DMS153 treated with DMSO at 0.1 percent for 48 hours (cell line): Measurements from ENCODE around the gene ALOXE3.

Experiments used
- DNase-seq: peaks from one replicate; lab custom pipeline; 2025; ENCODE audit not compliant: unreplicated experiment; lab: John Stamatoyannopoulos, UW

Gene ALOXE3

GRCh38 chr17:8154608-8155155 lies 36.4 kb upstream of the ALOXE3 start:
- DNase-seq: no peak

DNA sequence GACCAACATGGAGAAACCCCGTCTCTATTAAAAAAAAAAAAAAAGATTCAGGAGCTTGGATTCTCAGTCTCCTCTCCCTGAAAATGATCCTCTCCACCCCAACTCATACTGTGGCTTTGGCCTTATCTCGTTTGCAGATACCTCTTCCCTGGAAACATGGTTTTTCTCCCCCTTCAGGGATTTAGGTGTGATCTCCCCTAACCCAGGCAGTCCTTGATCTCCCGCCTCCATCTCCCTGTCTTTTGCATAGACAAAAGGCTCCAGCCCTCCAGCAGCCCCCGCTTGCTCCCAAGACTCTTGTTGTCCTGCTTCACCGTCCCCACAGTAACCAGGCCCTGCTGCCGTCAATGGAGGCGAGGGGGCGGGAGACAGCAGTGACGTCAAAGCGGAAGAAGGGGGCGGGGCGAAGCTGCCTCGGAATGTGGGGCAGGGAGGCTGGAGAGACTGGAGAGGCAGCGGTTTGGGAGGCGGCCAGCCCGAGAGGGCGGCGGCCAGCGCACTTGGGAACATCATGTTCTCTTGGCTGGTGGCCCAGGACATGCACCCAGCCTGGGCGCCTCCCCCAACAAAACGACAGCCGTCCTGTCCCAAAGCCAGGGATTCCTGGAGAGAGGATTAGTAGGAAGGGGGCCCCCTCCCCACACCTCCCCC lies 35.8 kb upstream of the ALOXE3 start:
- DNase-seq: no peak

DNA sequence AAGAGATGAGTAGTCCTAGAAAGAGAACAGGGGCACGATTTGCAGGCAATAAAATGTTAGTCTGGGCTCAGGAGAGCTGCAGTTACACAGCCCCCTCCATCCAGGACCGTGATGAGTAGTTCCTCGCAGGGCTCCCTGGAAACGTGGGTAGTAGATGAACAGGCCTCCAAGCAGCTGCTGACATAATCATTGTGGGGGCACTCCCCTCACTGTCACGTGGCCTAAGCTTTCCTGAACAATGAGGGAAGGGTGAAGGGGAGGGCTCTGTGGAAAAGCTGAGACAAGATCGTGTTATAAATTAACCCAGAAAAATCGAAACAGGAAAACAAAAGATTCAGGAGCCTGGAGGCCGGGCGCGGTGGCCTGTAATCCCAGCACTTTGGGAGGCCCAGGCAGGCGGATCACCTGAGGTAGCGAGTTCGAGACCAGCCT lies 35.2 kb upstream of the ALOXE3 start:
- DNase-seq: no peak

GRCh38 chr17:8153031-8153451 lies 34.7 kb upstream of the ALOXE3 start:
- DNase-seq: no peak

GRCh38 chr17:8152112-8152775 lies 33.9 kb upstream of the ALOXE3 start, which contains the start of gene PER1:
TSS of gene PER1 (minus strand) at chr17:8152404. CDS start at chr17:8150706, 1,698 bp downstream.
- DNase-seq: peak; percentile 29

GRCh38 chr17:8151641-8152111 lies 33.4 kb upstream of the ALOXE3 start:
- DNase-seq: no peak

- DNase-seq: no peak
These were observed 32.9 kb upstream of the ALOXE3 start for GRCh38 chr17:8151120-8151640.

- no peak for DNase-seq
These were observed 32.1 kb upstream of the ALOXE3 start for GRCh38 chr17:8150194-8151119.

DNA sequence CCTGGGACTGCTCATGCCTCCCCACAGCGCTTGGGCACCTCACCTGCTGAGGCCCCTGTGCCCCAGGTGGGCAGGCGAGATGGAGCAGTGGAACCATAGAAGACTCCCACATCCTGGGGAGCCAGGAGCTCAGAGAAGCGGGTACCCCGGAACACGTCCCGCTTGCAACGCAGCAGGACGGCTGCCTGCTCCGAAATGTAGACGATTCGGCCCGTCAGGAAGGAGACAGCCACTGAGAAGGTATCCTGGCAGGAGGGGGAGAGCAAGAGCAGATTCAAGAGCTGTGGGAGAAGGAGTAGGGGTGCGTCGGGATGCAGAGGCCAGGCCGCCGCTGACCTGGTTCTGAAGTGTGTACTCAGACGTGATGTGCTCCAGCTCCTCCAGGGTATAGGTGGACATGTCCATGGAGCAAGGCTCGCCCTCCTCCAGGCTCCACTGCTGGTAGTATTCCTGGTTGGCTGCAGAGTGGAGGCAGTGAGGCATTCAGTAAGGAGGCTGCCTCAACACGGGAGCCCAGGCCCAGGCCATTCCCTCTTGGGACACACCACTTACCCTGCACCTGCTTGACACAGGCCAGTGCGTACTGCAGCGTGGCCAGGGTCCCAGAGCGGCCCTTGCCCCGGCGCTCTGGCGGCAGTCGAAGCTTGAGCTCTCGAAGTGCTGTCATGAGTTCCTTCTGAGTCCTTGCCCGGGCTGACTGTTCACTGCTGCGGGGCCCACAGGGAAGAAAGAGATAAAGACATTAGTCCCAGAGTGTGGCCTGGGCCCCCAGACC lies 31.3 kb upstream of the ALOXE3 start:
- no peak for DNase-seq

GRCh38 chr17:8148560-8148959 lies 30.2 kb upstream of the ALOXE3 start:
- DNase-seq: no peak

GRCh38 chr17:8147805-8148404 lies 29.6 kb upstream of the ALOXE3 start:
- DNase-seq: no peak

DNA sequence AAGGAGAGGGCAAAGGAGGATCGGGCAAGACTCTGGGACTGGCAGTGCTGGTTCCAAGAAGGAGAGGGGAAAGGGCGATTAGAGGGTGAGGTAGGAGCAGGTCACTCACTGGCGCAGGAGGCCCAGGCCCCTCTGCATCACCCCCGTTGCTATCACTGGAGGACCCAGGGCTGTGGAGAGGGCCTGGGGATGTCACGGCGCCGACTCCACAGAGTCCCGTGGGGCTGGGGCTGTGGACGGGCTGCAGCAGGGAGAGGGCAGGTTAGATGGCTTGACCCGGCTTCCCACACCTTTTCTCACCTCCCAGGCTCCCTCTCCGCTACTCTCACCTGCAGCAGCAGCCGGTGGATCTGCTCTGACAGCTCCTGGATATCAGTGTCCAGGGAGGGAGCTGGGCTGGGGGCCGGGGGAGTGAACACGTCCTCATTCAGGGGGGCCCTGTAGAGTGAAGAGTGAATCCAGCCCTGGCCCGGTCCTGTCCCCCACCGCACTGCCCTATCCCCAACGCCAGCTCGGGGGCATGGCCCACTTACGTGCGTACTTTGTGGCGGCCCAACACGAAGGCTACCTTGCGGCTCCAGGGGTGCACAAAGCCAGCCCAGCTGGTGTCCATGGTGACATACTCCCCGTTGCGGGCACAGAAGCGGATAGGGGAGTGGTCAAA lies 29.0 kb upstream of the ALOXE3 start:
- DNase-seq: no peak

GRCh38 chr17:8146381-8147140 lies 28.2 kb upstream of the ALOXE3 start:
- no peak for DNase-seq

GRCh38 chr17:8145811-8146210 lies 27.5 kb upstream of the ALOXE3 start:
- DNase-seq: no peak

- no peak for DNase-seq
These were observed 26.3 kb upstream of the ALOXE3 start for GRCh38 chr17:8144401-8145231.

DNA sequence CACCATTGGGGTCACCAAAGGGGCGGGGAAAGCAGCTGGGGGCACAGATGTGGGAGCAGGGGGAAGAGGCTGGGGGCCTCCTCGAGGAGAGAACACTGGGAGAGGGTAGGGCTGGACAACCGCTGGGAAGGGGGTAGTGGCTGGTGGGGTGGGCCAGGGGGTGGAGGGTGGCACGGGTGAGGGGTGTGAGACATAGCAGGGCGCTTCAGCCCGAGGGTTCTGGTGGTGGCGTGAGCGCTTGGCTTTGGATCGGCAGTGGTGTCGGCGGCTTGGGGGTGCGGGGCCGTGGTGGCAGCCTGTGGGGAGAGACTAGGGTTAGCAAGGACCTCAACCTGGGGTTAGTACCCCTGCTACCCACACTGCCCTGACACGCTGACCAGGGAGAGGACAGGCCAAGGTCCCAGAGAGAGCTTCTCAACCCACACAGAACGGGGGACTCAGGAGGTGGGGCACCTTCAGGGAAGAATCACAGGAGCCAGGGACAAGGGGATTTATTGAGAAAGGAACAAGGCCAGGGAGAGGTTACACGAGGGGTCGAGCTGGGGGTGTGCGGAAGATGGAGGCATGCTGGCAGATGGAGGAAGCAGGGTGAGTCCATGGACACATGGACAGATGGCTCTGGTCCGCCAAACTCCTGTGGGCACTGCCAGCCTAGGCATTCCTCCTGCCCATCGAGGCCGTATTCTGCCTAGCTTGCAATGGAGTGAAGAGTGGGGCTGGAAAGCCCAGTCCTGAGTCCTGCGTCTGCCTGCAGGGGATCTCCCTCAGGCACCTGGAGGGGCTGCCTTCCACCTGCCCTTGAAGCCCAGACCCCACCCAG lies 25.5 kb upstream of the ALOXE3 start:
- no peak for DNase-seq
